ENCODE data around the gene SERTAD2.

- TF ChIP-seq EZH2phosphoT487 (IDR thresholded peaks at IDR 0.05; ENCODE audit: low read depth) (no peak), CTCF (IDR thresholded peaks at IDR 0.05; ENCODE audit: low read depth, low read length) (no peak)
Measured at GRCh38 chr2:64667535-64667934, 13.8 kb upstream of the SERTAD2 start.

Data from OCI-LY3 (cell line).